GM12872 (cell line): ENCODE measurements around the gene WDR70.
A peak's percentile ranks its signal among the peaks of the same experiment; 100 is the strongest.

Source experiments
- TF ChIP-seq, protein P1 (sequence below): IDR thresholded peaks from 3 replicates; pipeline ENCODE4 v1.5.1; 2011; ENCODE audit warnings: low read depth, mild to moderate bottlenecking, low read length, moderate library complexity; ENCODE audit not compliant: insufficient read depth

The WDR70 gene

DNA sequence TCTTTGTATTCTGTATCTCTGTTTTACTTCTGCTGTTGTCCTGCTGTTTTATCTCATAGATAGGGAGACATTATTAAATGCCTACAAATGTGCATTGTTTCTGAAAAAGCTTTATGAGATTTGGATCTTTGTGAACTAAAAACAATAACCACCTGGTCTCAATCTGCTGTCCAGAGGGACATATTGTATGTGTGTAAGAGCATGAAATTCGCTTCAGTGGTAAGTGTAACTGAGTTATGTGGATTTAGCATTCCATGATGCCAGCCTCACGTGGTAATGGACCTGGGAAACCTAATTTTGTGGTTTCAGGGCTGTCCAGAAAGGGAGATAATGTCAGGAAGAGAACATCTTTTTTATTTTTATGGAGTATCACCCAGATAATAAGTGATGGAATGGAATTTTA, 341.4 kb downstream of the WDR70 start:
- TF ChIP-seq, protein P1, sequence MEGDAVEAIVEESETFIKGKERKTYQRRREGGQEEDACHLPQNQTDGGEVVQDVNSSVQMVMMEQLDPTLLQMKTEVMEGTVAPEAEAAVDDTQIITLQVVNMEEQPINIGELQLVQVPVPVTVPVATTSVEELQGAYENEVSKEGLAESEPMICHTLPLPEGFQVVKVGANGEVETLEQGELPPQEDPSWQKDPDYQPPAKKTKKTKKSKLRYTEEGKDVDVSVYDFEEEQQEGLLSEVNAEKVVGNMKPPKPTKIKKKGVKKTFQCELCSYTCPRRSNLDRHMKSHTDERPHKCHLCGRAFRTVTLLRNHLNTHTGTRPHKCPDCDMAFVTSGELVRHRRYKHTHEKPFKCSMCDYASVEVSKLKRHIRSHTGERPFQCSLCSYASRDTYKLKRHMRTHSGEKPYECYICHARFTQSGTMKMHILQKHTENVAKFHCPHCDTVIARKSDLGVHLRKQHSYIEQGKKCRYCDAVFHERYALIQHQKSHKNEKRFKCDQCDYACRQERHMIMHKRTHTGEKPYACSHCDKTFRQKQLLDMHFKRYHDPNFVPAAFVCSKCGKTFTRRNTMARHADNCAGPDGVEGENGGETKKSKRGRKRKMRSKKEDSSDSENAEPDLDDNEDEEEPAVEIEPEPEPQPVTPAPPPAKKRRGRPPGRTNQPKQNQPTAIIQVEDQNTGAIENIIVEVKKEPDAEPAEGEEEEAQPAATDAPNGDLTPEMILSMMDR, result no peak

DNA sequence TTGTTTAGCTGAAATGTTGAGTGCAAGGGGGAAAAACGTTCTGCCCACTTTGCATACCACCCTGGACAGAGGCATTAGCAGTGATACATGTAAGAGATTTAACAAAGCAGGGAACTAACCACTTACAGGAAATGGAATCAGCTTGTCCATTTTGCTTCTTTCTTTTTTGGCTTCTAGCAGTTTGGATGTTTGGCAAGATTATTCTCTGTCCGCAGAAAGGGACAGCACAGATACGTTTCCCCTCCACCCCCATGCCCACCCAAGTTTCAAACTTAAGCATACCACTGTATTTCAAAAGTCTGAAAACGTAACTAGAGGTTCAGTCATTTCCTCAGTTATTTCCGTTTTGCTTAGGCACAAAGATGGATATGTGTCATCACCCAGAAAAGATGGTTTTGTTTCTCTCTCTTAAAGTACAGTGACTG, 342.3 kb downstream of the WDR70 start:
- TF ChIP-seq, protein P1, result no peak

DNA sequence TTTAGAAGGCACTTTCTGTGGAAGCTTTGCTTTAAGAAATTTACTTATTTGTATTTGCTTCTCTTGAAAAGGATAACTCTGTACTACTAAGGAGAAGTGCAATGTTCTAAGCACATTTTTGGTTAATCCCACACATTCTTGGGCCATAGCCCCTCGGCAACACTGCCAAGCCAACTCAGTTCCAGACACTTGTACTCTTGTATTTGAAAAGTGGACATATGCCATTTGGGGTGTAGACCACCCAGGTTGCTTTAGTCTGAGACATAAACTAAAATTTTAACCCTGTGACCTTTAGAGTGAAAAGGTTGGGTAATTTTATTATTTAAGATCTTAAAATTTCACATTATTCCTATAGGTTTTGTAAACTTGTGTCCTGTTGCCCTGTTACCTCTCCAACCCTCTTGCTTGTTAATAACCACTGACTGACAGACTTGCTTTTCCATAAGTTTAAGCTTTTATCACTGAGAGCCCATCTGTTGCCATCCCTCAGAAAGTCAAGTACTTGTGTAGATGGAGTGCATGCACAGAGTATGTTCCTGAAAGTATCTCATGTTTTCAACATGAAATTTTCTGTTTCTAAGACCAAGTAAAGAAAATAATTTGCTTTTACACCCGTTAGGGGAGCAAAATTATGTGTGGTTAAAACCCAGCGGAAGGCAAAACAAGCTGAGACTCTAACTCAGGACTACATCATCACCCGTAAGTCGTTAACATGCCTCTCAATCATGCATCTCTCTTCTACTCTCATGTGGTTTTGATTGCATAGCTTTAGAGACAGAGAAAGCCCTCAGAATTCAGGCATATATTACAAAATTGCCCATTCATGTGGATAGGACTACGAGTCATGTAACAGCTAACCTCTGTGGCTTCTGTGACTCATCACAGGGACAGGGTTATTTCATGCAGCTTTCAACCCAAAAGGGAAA, 343.4 kb downstream of the WDR70 start:
- TF ChIP-seq, protein P1, result no peak

DNA sequence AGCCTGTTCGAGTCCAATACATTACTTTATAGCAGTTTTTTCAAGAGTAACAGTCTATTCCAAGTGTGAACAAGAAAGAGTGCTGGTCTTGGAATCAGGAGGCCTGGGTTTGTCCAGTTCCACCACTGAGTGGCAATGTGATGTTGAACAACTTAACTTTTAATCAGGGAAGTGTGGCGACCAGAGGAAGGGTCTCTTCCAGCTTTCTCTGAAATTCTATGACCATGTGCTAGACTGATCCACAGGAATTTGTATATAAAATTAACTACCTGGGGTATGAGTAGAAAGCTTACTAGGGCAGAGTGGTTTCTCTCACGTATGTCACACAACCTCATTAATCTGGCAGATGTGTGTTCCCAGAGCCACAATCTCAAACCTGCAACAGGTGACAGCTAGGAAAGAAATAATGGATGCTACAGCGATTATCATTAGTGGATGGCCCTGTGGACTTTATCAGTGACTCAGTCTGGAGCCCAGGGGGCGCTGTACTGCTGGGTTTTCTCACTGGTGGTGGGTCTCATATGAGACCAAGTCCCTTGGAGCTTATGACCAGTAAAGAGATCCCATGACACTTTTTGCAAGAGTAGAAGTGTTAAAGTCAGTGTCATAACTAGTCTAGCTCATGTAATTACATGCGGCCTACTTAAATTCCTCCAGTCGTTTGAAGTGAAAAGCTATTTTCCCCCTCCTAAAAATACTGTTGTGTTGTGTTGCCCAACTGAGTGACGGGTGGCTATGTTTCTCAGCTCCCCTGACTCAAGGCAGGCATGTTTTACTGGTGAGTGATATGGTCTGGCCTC, 344.2 kb downstream of the WDR70 start:
- TF ChIP-seq, protein P1, result peak; percentile 56

DNA sequence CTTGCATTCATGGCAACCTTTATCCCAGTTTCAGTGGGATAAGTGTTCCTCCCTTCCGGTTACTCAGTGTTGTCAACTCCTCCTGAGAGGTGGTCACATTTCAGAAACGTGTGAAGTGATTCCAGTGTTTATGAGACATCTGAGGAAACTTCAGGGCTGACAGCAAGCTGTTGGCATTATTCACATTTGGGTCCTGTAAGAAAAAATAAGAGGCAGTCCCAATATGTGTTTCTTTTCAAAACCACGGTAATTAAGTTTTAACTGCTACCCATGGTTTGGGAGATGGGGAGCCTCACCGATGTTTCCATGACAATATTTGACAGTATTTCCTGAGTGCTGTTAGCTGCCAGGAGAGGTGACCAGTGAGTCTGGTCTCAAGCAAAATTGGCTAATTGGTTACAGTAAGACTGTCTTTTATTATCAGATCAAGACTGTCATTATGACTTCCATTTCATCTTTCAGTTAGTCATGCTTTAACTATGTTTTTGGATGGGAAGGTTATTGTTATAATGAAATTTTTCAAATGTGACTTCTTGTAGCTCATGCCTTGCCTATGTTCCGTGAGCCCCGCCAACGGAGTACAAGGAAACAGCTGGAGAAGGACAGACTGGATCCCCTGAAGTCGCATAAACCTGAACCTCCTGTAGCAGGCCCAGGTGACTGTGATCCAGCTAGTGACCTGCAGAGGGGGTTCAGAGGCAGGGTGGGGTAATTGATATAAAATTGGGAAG, 345.4 kb downstream of the WDR70 start:
- TF ChIP-seq, protein P1, result no peak

DNA sequence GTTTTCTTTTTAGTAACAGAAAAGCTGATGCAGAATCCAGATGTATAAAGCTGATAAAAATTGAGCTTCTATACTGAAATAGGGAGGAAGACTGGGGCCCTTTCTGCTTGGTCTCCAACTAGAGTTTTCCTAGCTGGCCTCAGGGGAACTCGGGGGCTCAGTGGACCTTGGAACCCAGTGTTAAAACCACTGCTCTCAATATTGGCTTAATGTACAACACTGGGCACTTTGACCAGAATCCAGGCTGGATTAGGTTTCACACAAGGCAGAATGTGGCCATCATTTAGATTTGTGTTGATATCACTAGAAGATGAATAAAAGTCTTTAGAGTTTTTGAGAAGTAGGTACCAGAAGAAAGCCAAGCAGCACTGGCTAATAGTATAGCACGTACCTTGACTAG, 346.1 kb downstream of the WDR70 start:
- TF ChIP-seq, protein P1, result no peak

DNA sequence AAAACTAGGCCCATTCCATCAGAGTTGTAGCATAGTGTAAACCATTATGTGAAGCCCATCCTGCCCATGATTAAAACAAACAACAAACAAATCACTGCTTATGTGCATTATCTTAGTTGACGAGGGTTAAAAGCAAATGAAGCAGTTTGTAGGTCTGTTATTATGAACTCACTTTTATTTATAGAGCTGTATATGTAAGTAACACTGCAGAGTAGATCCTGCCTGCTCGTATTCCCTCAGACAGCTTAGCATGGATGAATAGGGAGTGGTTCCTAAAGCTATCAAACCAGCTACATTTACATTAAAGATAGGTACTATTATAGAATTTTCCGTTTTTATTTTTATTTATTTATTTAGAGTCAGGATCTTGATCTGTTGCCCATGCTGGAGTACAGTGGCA, 348.1 kb downstream of the WDR70 start:
- TF ChIP-seq, protein P1, result no peak
